Right atrium auricular region (tissue), 2 donors: Measurements from ENCODE around the gene PDE6D. TPM values are rescaled to one million over a fixed set of nuclear protein-coding genes. Genes with fewer than 3 reads are reported as not detected.

Experiments used
- DNase-seq: peaks from one replicate; pipeline ENCODE4 v3.0.0-alpha.2; 2019; ENCODE audit warnings: low spot score
- H3K27ac ChIP-seq, 2 donors: fragments of 200-600 bp; sonication (generic); 1 replicate in 1 of 2; 2 replicates in 1 of 2; pipeline ENCODE4 v1.5.1; 2016 to 2019
- H3K27me3 ChIP-seq, 2 donors: fragments of 200-600 bp; sonication (generic); one replicate each; pipeline versions ENCODE4 v1.5.1 to v1.6.0; 2017 to 2019
- H3K36me3 ChIP-seq: fragments of 200-600 bp; sonication (generic); one replicate; pipeline ENCODE4 v1.5.1; 2016
- H3K4me1 ChIP-seq, 2 donors: fragments of 200-600 bp; sonication (generic); one replicate each; pipeline versions ENCODE4 v1.5.1 to v1.6.0; 2017 to 2019
- H3K4me3 ChIP-seq, 2 donors: fragments of 200-600 bp; sonication (generic); 1 replicate in 1 of 2; 2 replicates in 1 of 2; pipeline ENCODE4 v1.5.1; 2017 to 2019; ENCODE audit warnings: mild to moderate bottlenecking in 1 of 2, moderate library complexity in 1 of 2
- H3K9me3 ChIP-seq, 2 donors: fragments of 200-600 bp; sonication (generic); one replicate each; pipeline ENCODE4 v1.5.1; 2019
- total RNA-seq, 2 donors: library from RNA; depleted of rRNA; stranded (reverse); fragments of >200 nt; gene quantifications; one replicate each; pipeline ENCODE4 v1.1.0, GENCODE V29; 2016
- TF ChIP-seq, protein P1 (sequence below), 2 donors: fragments of 200-600 bp; sonication (generic); IDR thresholded peaks; one replicate each; pipeline ENCODE4 v1.5.1; 2019; ENCODE audit warnings: antibody characterized with exemption in 2 of 2

PDE6D gene
- total RNA-seq, 2 donors from 2014 or later = 17.5 to 20.3 TPM

DNA sequence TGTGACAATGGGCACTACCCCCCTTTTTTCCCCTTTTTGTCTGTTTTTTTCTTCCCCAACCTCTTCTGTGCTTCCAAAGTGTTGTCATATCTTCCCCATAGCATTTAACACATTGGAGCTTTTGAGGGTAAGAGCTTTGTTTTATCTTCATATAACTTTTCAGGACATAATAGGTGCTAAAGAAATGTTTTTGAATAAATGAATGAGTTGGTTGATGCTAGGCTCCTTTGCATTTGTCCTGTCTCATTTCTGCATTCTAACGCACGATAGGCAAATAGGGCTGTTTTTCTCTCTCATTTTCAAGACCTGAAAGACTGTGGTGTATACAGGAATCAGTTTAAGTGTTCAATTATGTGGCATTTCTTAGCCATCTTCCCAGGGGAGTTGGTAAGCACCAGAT, 4.3 kb upstream of the PDE6D start:
- H3K36me3 ChIP-seq = peaks cover 5% of the 10 kb centered on the region
- H3K27ac ChIP-seq = no peak overlapping the region
- H3K9me3 ChIP-seq = no peaks in the 10 kb centered on the region
- no peak for DNase-seq
- peaks cover 0 to 52% of the 10 kb centered on the region in 2 donors for H3K4me1 ChIP-seq
- no peaks in the 10 kb centered on the region for H3K27me3 ChIP-seq
- TF ChIP-seq, protein P1, sequence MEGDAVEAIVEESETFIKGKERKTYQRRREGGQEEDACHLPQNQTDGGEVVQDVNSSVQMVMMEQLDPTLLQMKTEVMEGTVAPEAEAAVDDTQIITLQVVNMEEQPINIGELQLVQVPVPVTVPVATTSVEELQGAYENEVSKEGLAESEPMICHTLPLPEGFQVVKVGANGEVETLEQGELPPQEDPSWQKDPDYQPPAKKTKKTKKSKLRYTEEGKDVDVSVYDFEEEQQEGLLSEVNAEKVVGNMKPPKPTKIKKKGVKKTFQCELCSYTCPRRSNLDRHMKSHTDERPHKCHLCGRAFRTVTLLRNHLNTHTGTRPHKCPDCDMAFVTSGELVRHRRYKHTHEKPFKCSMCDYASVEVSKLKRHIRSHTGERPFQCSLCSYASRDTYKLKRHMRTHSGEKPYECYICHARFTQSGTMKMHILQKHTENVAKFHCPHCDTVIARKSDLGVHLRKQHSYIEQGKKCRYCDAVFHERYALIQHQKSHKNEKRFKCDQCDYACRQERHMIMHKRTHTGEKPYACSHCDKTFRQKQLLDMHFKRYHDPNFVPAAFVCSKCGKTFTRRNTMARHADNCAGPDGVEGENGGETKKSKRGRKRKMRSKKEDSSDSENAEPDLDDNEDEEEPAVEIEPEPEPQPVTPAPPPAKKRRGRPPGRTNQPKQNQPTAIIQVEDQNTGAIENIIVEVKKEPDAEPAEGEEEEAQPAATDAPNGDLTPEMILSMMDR (IDR thresholded peaks at IDR 0.05) = no peak
- H3K4me3 ChIP-seq = no peak overlapping the region

DNA sequence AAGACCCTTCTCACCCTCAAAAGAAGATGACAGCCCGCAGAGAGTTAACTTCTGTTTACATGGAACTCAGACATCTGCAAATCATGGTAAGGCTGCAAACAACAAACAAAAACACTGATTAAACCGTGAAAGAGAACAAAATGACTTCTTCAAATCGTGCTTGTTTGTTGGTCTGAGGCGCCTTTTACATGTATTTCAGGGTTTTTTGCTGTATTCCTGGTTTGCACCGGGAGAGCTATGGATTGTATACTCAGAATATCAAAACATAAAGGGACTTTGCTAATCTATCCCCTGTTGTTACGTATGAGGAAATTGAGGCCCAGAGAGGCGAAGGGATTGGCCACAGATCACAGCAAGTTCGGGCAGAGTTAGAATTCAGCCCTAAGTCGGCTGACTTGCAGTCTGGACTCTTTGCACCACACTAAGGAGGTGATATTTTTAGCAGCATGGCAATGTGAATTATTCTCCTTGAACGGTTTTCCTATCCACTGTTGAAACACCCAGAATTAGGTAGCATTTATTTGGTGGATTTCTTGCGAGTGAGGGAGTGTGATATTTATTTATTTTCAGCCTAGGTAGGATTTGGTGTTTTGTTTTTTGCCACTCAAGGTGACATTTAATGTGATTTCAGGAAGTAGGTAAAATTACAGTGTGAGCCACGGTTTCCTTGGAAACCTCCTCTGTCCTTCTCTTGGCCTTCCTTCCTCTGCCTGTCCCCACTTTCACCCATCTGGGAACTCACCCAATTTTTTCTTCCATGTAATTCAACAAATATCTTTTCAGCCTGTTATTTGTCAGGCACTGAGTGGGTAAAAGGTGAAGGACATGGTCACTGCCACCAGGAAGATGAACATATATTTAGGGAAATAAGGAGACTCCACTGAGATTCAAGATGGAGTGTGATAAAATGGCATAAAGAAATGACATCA, 980 bp upstream of the PDE6D start:
- DNase-seq = no peak
- TF ChIP-seq, protein P1 (IDR thresholded peaks at IDR 0.05) = no peak
- Histone ChIP-seq H3K9me3 (no peaks in the 10 kb centered on the region), H3K4me1 (peaks cover 0 to 51% of the 10 kb centered on the region in 2 donors), H3K4me3 (peak overlapping the region; percentile 57 to 98), H3K36me3 (no peaks in the 10 kb centered on the region), H3K27me3 (no peaks in the 10 kb centered on the region), H3K27ac (peak overlapping the region; percentile 87)

DNA sequence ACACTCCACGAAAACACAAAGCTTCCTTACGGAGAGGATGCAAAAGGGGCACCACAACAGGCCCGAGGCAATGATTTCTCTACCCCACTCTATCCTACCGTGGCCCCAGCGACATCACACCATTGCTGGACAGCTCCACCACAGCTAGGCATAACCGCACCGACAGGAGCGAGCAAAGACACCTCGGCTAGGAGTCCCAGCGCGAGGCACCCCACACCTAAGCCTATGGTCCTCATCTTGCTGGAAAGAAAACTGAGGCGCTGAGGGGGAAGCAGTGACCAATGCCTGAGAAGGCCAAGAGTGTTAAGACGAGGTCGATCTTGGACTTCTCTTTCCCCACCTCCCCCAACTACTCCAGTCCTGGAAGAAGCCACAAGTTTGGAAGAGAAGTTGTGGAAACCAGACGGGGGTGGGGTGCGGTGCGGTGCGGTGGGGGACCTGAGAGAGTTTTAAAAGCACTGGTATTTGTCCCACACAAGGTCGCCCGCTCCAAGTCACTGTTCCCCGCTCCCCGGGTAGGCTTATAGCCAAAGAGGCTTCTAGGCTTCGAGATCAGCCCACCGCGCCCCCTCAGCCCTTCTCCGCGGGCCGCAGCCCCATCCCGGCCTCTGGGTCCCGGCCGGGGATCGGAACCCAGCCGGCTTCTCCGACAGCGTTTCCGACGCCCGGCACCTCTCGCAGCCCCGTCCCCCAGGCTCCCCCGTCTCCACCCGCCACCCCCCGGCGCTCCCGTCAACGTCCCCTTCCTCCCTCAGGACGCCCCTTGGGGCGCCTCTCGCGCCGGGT, 766 bp downstream of the PDE6D start:
- Histone ChIP-seq H3K36me3 (no peaks in the 10 kb centered on the region), H3K9me3 (no peaks in the 10 kb centered on the region), H3K27ac (peak overlapping the region; percentile 87), H3K4me3 (peak overlapping the region; percentile 57 to 98), H3K4me1 (peaks cover 0 to 37% of the 10 kb centered on the region in 2 donors), H3K27me3 (no peaks in the 10 kb centered on the region)
- TF ChIP-seq, protein P1 (IDR thresholded peaks at IDR 0.05) = no peak
- no peak for DNase-seq

DNA sequence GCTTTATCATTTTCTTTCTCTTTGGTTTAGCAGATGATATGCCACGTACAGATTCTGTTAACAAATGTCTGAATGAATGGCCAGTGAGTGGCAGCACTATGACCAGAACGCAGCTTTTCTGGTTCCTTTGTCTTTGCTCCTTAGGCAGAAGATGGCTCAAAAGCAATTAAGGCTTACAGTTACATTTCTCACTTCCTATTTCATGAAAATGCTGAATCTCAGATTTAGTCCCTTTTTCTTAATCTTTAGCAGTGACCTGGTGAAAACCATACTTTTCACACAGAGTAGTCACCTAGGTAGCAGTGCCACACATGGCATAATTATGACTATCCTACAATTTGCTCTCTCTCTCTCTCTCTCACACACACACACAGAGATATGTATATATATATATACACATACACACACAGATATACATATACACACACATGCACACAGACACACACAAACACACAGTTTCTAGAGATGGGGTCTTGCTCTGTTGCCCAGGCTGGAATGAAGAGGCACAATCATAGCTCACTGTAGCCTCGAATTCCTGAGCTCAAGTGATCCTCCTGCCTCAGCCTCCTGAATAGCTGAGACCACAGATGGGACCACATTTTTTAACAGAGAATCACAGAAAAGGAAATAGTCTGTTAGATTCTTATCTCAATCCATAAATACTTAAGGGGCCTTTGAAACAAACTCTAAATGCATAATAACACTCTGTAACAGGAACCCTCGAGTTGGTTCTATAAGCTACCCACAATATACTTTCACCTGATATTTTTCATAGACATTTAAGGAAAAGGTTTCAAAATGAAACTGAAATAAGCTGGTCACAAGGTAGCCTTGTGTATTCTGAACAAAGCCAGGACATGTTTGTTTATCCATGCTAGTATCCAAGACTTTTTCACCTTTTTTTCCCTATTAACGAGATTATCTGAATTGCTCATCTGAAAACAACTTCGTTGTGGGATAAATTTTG, 11.6 kb downstream of the PDE6D start:
- Histone ChIP-seq H3K9me3 (no peaks in the 10 kb centered on the region), H3K36me3 (no peaks in the 10 kb centered on the region), H3K4me3 (no peak overlapping the region), H3K27ac (no peak overlapping the region), H3K4me1 (no peaks in the 10 kb centered on the region), H3K27me3 (no peaks in the 10 kb centered on the region)
- DNase-seq = no peak
- TF ChIP-seq, protein P1 (IDR thresholded peaks at IDR 0.05) = no peak

DNA sequence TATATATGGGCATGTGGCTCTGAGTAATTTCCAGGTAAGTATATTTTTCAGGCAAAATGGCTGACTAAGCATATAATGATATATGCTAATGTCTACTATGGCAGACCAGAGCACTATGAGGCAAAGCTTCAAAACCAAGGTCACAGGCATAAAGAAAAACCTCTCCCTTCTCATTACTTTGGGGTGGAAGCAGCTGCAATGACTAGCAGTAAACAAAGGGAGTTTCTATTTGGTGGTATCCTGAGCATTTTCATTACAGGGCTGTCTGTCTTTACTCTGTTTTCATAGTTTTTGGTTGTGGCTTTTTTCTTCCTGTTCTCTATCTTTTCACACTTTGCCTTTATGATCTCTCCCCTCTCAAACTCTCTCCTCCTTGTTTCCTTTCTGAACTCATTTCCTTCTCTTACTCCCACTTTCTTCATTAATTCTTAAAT, 15.6 kb downstream of the PDE6D start:
- TF ChIP-seq, protein P1 (IDR thresholded peaks at IDR 0.05) = no peak
- no peaks in the 10 kb centered on the region for H3K27me3 ChIP-seq
- no peak overlapping the region for H3K4me3 ChIP-seq
- H3K36me3 ChIP-seq = no peaks in the 10 kb centered on the region
- no peak overlapping the region for H3K27ac ChIP-seq
- DNase-seq = no peak
- H3K9me3 ChIP-seq = no peaks in the 10 kb centered on the region
- no peaks in the 10 kb centered on the region for H3K4me1 ChIP-seq
